Cardiac fibroblast (primary cell): ENCODE measurements around the gene CCL24.
"Not testable (repeated sequence)": the region's sequence is repeated elsewhere in the genome, so short reads cannot be mapped to it uniquely, and the experiment has no call there.

Source experiments
- DNase-seq, 2 donors: peaks; one replicate each; pipeline versions ENCODE4 v3.0.0 to v3.0.0-alpha.2; 2010; ENCODE audit warnings: low read depth in 2 of 2
- H3K4me3 ChIP-seq, 2 donors: replicated peaks in 1 of 2; 1 replicate in 1 of 2; 2 replicates in 1 of 2; pipeline ENCODE4 v1.5.1; 2011; ENCODE audit warnings: low read depth in 2 of 2, low read length in 2 of 2, mild to moderate bottlenecking in 2 of 2, moderate library complexity in 1 of 2
- TF ChIP-seq, protein P1 (sequence below): IDR thresholded peaks from one replicate; pipeline ENCODE4 v1.5.1; 2011; ENCODE audit warnings: low read depth, mild to moderate bottlenecking, low read length, inconsistent platforms

CCL24 gene

DNA sequence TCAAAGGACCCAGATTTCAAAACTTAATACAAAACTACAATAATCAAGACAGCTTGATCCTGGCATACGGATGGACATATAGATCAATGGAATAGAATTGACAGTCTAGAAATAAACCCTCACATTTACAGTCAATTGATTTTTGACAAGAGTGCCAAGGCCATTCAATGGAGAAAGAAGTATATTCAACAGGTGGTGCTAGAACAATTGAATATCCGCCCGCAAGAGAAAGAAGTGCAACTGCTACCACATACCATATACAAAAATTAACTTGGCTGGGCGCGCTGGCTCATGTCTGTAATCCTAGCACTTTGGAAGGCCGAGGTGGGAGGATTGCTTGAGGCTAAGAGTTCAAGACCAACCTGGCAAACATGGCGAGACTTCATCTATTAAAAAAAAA lies 23.2 kb upstream of the CCL24 start:
- no peak overlapping the region for H3K4me3 ChIP-seq
- TF ChIP-seq, protein P1, sequence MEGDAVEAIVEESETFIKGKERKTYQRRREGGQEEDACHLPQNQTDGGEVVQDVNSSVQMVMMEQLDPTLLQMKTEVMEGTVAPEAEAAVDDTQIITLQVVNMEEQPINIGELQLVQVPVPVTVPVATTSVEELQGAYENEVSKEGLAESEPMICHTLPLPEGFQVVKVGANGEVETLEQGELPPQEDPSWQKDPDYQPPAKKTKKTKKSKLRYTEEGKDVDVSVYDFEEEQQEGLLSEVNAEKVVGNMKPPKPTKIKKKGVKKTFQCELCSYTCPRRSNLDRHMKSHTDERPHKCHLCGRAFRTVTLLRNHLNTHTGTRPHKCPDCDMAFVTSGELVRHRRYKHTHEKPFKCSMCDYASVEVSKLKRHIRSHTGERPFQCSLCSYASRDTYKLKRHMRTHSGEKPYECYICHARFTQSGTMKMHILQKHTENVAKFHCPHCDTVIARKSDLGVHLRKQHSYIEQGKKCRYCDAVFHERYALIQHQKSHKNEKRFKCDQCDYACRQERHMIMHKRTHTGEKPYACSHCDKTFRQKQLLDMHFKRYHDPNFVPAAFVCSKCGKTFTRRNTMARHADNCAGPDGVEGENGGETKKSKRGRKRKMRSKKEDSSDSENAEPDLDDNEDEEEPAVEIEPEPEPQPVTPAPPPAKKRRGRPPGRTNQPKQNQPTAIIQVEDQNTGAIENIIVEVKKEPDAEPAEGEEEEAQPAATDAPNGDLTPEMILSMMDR, result no peak
- DNase-seq, result no peak

DNA sequence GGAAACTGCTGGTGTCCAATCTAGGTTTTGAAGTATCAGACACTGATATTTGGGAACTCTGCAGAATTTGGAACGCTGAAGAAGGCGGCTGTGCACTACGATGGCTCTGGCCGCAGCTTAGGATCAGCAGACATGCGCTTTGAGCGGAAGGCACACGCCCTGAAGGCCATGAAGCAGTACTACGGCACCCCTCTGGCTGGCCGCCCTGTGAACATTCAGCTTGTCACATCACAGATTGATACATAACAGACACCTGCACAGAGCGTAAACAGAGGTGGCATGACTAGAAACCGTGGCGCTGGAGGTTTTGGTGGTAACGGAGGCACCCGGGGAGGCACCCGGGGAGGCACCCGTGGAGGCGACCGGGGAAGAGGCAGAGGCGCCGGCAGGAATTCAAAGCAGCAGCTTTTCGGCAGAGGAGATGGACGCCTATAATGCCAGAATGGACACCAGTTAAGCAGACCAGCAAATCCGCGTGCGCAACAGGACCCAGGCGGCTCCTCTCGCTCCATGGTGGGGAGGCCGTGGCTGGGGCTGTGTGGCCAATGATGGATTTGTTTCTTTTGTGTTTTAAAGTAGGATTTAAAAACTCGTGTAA lies 22.2 kb upstream of the CCL24 start:
- TF ChIP-seq, protein P1, result no peak
- H3K4me3 ChIP-seq, result no peak overlapping the region
- DNase-seq, result no peak

DNA sequence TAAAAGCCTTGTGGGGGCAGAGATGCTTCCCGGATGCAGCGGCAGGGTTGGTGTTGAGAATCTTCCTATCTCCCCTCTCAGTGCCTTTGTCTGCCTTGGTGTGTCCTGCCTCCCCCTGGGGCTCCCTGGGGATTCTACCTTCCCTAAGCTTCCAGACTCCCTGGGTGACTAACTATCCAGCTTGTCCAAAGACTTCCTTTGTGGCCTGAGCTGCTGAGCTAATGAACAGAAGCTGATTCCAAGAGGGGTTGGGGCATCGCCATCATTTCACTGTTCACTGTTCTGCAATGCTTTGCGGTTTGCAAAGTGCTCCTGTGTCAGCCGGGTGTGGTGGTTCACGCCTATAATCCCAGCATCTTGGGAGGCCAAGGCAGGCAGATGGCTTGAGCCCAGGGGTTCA lies 20.1 kb upstream of the CCL24 start:
- DNase-seq, result peak in 1 of 2 donors; percentile 50
- not testable (repeated sequence) for H3K4me3 ChIP-seq

DNA sequence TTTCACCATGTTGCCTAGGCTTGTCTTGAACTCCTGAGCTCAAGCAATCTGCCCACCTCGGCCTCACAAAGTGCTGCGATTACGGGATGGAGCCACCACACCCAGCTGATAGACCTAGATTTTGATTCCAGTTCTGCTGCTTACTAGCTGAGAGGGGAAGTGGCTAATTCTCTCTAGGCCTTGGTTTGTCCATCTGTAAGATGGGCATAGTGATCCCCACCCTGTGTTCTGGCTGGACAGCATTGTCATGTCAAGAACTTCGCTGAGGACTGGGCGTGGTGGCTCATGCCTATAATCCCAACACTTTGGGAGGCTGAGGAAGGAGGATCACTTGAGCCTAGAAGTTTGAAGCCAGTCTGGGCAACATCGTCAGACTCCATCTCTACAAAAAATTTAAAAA lies 17.4 kb upstream of the CCL24 start:
- TF ChIP-seq, protein P1, result no peak
- H3K4me3 ChIP-seq, result no peak overlapping the region
- DNase-seq, result no peak

DNA sequence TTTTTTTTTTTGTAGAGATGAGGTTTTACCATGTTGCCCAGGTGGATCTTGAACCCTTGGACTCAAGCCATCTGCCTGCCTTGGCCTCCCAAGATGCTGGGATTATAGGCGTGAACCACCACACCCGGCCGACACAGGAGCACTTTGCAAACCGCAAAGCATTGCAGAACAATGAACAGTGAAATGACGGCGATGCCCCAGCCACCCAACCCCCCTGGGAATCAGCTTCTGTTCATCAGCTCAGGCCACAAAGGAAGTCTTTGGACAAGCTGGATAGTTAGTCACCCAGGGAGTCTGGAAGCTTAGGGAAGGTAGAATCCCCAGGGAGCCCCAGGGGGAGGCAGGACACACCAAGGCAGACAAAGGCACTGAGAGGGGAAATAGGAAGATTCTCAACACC lies 16.1 kb upstream of the CCL24 start:
- DNase-seq, result peak; percentile 49 to 88
- not testable (repeated sequence) for H3K4me3 ChIP-seq

DNA sequence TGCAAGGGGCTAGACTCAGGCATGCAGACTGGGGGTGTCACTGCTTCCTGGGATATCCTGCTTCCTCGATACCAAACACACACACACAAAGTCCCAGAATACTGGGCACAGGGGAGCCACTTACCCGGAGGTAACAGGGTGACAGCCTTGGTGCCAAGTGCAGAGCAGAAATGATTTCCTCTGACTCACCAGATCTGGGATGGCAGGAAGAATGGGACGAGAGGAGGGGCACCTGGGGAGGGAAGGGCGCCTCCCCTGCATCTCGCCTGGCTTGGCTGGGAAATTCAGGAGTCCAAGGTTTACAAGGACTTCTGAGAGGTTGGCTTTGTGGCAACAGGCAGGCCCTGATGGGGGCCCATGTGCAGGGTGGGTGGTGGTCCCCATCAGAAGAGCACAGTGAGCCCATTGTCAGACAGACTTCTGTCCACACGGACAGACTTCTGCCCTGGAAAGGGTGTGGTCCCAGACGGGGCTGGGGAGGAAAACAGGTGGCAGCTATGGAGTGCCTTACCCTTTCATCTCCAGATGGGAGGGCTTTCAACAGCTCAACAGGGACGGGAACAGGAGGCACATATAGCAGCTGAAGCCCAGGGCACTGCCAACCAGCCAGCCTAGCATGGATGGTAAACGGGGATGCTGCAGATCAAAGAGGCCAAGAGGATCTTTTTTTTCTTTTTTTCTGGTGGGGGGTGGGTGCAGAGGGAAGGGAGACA lies 9.7 kb upstream of the CCL24 start:
- TF ChIP-seq, protein P1, result no peak
- no peak for DNase-seq
- H3K4me3 ChIP-seq, result no peak overlapping the region

DNA sequence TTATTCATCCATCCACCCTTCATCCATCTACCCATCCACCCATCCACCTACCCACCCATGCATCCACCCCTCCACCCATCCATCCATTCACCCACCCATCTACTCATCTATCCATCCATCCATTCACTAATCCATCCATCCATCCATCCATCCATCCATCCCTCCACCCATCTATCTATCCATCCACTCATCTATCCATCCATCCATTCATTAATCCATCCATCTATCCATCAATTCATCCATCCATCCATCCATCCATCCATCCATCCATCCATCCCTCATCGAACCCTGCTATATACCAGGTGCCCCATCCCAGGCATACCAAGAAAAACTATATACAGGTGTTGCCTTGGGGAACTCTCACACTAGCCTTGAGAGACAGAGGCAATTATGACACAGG lies 7.1 kb upstream of the CCL24 start:
- TF ChIP-seq, protein P1, result no peak
- DNase-seq, result no peak
- no peak overlapping the region for H3K4me3 ChIP-seq

DNA sequence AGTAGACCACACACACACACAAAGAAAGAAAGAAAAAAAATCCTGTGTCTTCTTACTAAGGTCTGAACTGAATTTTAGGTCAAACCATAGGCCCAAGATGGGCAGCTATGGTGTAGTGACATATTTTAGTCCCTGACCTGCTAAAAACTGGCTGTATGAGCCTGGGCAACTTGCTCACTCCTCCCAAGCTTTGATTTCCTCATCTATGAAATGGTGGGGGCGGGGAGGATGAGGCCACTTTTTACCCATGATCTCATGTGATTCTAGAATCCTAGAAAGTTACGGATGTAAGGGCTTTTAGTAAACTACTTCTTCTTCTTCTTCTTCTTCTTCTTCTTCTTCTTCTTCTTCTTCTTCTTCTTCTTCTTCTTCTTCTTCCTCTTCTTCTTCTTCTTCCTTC lies 6.1 kb upstream of the CCL24 start:
- TF ChIP-seq, protein P1, result no peak
- DNase-seq, result no peak
- H3K4me3 ChIP-seq, result no peak overlapping the region
